Tibial nerve (tissue), 4 donors: ENCODE measurements around the gene PPBP.

Source experiments
- CTCF ChIP-seq, 5 experiments: fragments of 200-600 bp in 3 of 5; fragments of 450-650 bp in 2 of 5; sonication (generic) in 3 of 5; IDR thresholded peaks; one replicate each; pipeline ENCODE4 v1.5.1; 2016 to 2019; ENCODE audit warnings: antibody characterized with exemption in 5 of 5, mild to moderate bottlenecking in 3 of 5, moderate library complexity in 2 of 5
- EP300 ChIP-seq, 2 donors: sonication (generic); formaldehyde crosslinking; IDR thresholded peaks; one replicate each; pipeline ENCODE4 v1.6.1; 2017; ENCODE audit warnings: antibody characterized with exemption in 2 of 2, mild to moderate bottlenecking in 1 of 2
- POLR2A ChIP-seq, 2 donors: fragments of 450-650 bp; IDR thresholded peaks; one replicate each; pipeline ENCODE4 v1.6.1; 2017; ENCODE audit warnings: antibody characterized with exemption in 2 of 2, mild to moderate bottlenecking in 2 of 2, moderate library complexity in 2 of 2

- TF ChIP-seq POLR2A (IDR thresholded peaks at IDR 0.05) (no peak), CTCF (IDR thresholded peaks at IDR 0.05) (no peak), EP300 (IDR thresholded peaks at IDR 0.05) (no peak)
Observed at GRCh38 chr4:73952352-73952751, 35.6 kb downstream of the PPBP start.
